ENCODE data around the gene TRPV3.

TRPV3 gene

GRCh38 chr17:3545151-3545550, 12.5 kb downstream of the TRPV3 start:
- no peak for DNase-seq
- no peak for TF ChIP-seq POLR2A (IDR thresholded peaks at IDR 0.05; ENCODE audit: low read length)
- TF ChIP-seq GATA1 (IDR thresholded peaks at IDR 0.05; ENCODE audit: low read depth, low read length), result no peak

GRCh38 chr17:3544365-3544764, 13.2 kb downstream of the TRPV3 start:
- no peak for DNase-seq
- TF ChIP-seq POLR2A (IDR thresholded peaks at IDR 0.05; ENCODE audit: low read length) (no peak), GATA1 (IDR thresholded peaks at IDR 0.05; ENCODE audit: low read depth, low read length) (no peak)

GRCh38 chr17:3543453-3543852, 14.2 kb downstream of the TRPV3 start:
- no peak for DNase-seq
- TF ChIP-seq POLR2A (IDR thresholded peaks at IDR 0.05; ENCODE audit: low read length) (no peak), GATA1 (IDR thresholded peaks at IDR 0.05; ENCODE audit: low read depth, low read length) (no peak)

GRCh38 chr17:3542410-3543088, 15.1 kb downstream of the TRPV3 start:
- no peak for DNase-seq
- TF ChIP-seq GATA1 (IDR thresholded peaks at IDR 0.05; ENCODE audit: low read depth, low read length) (no peak), POLR2A (IDR thresholded peaks at IDR 0.05; ENCODE audit: low read length) (no peak)

- TF ChIP-seq GATA1 (IDR thresholded peaks at IDR 0.05; ENCODE audit: low read depth, low read length), result no peak
- TF ChIP-seq POLR2A (IDR thresholded peaks at IDR 0.05; ENCODE audit: low read length), result no peak
- DNase-seq, result no peak
Observed at GRCh38 chr17:3539881-3540540, 17.6 kb downstream of the TRPV3 start.

- TF ChIP-seq GATA1 (IDR thresholded peaks at IDR 0.05; ENCODE audit: low read depth, low read length), result no peak
- TF ChIP-seq POLR2A (IDR thresholded peaks at IDR 0.05; ENCODE audit: low read length), result no peak
- DNase-seq, result no peak
Observed at GRCh38 chr17:3536716-3537115, 20.9 kb downstream of the TRPV3 start.

- DNase-seq, result peak; percentile 76 to 78
- TF ChIP-seq GATA1 (IDR thresholded peaks at IDR 0.05; ENCODE audit: low read depth, low read length) (no peak), POLR2A (IDR thresholded peaks at IDR 0.05; ENCODE audit: low read length) (no peak)
Observed at GRCh38 chr17:3535253-3535995, 22.2 kb downstream of the TRPV3 start.

- DNase-seq, result peak; percentile 48 to 59
Observed at GRCh38 chr17:3534881-3535252, 22.7 kb downstream of the TRPV3 start.

GRCh38 chr17:3533752-3534151, 23.9 kb downstream of the TRPV3 start:
- no peak for TF ChIP-seq GATA1 (IDR thresholded peaks at IDR 0.05; ENCODE audit: low read depth, low read length)
- TF ChIP-seq POLR2A (IDR thresholded peaks at IDR 0.05; ENCODE audit: low read length), result no peak
- no peak for DNase-seq

More at GRCh38 chr17:3534881-3535252, 22.7 kb downstream of the TRPV3 start:
- TF ChIP-seq GATA1 (IDR thresholded peaks at IDR 0.05; ENCODE audit: low read depth, low read length) (no peak), POLR2A (IDR thresholded peaks at IDR 0.05; ENCODE audit: low read length) (no peak)

GRCh38 chr17:3532859-3533142, 24.8 kb downstream of the TRPV3 start:
- no peak for TF ChIP-seq GATA1 (IDR thresholded peaks at IDR 0.05; ENCODE audit: low read depth, low read length)

GRCh38 chr17:3532106-3532858, 25.3 kb downstream of the TRPV3 start:
- TF ChIP-seq POLR2A (IDR thresholded peaks at IDR 0.05; ENCODE audit: low read length) (no peak), GATA1 (IDR thresholded peaks at IDR 0.05; ENCODE audit: low read depth, low read length) (no peak)
- DNase-seq, result no peak

More at GRCh38 chr17:3532859-3533142, 24.8 kb downstream of the TRPV3 start:
- DNase-seq, result no peak

- DNase-seq, result no peak
- no peak for TF ChIP-seq POLR2A (IDR thresholded peaks at IDR 0.05; ENCODE audit: low read length)
- no peak for TF ChIP-seq GATA1 (IDR thresholded peaks at IDR 0.05; ENCODE audit: low read depth, low read length)
Observed at GRCh38 chr17:3531266-3532101, 26.1 kb downstream of the TRPV3 start.
